Esophagus (tissue), 2 donors: ENCODE results near the gene RAB3IL1. TPM values are rescaled to one million over a fixed set of nuclear protein-coding genes. Genes with fewer than 3 reads are reported as not detected.

Experiments
- H3K27ac ChIP-seq, 2 donors: one replicate each; pipeline ENCODE4 v1.5.1; 2013; ENCODE audit warnings: low read depth in 2 of 2, mild to moderate bottlenecking in 2 of 2, inconsistent platforms in 1 of 2, low read length in 1 of 2, moderate library complexity in 1 of 2
- H3K27me3 ChIP-seq, 2 donors: one replicate each; pipeline ENCODE4 v1.6.1; 2013; ENCODE audit warnings: low read length in 2 of 2, control low read depth in 1 of 2, mild to moderate bottlenecking in 1 of 2; ENCODE audit not compliant: insufficient read depth in 2 of 2, control insufficient read depth in 1 of 2
- H3K36me3 ChIP-seq, 2 donors: one replicate each; pipeline ENCODE4 v1.6.1; 2013; ENCODE audit warnings: low read length in 1 of 2; ENCODE audit not compliant: control insufficient read depth in 2 of 2, insufficient read depth in 2 of 2
- H3K4me1 ChIP-seq, 2 donors: one replicate each; pipeline ENCODE4 v1.6.1; 2013; ENCODE audit warnings: low read length in 1 of 2; ENCODE audit not compliant: control insufficient read depth in 2 of 2, insufficient read depth in 2 of 2
- H3K4me3 ChIP-seq, 2 donors: one replicate each; pipeline ENCODE4 v1.5.1; 2013; ENCODE audit warnings: low read length in 2 of 2, mild to moderate bottlenecking in 2 of 2, low read depth in 1 of 2, moderate library complexity in 1 of 2
- H3K9me3 ChIP-seq, 2 donors: one replicate each; pipeline ENCODE4 v1.6.1; 2013; ENCODE audit warnings: mild to moderate bottlenecking in 2 of 2, low read depth in 1 of 2, low read length in 1 of 2, moderate library complexity in 1 of 2; ENCODE audit not compliant: control insufficient read depth in 2 of 2, insufficient read depth in 1 of 2
- WGBS, 2 donors: extraction: QIAGEN DNeasy Blood & Tissue Kit; methylation state at CpG; one replicate each; pipeline ENCODE4 v1.1.7; 2013; 5-methylcytosine and 5-hydroxymethylcytosine counted together
- polyA plus RNA-seq, 2 donors: library from polyadenylated mRNA; stranded (reverse); fragments of 200-250 nt; gene quantifications; one replicate each; pipeline ENCODE4 v1.2.3, GENCODE V29; 2013
- donor health status: healthy with polysubstance abuse.
- donor health status: Bipolar disorder and iron deficiency.

Gene RAB3IL1
- polyA plus RNA-seq, 2 donors = 1.4 to 2.1 TPM

DNA sequence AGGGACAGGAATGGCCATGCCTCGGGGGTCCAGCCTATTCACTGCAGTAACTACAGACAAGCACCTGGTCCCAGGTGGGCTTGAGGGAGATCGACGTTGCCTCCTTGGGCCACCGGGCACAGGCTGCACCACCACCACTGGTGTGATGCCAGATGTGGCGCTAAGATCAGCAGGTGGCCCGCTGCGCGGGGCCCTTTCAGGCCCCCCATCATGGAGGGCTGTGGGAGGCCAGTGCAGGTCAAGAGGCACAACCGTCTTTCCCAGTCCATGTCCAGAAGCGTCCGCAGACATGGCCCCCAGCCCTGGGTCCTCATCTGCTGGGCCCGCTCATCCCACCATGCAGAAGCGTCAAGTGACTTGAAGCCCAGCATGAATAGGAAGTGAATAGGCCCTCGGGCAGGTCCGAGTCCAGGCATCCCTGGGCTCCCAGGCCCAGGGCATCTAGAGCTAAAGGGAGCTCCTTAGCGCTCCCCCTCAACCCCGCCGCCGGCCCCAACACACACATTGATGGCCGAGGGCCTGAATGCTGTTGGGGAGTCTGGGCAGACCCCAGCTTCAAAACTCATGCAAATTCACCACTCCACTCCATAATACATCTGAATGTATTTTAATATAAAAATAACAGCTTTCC lies 44.3 kb downstream of the RAB3IL1 start:
- Histone ChIP-seq H3K4me3 (no peak overlapping the region), H3K36me3 (no peaks in the 10 kb centered on the region), H3K9me3 (no peaks in the 10 kb centered on the region), H3K27me3 (no peaks in the 10 kb centered on the region), H3K4me1 (peaks cover 0 to 5% of the 10 kb centered on the region in 2 donors), H3K27ac (no peak overlapping the region)
- 91 to 92% methylated on average over 20 of the region's 20 CpGs for WGBS, 2 donors

DNA sequence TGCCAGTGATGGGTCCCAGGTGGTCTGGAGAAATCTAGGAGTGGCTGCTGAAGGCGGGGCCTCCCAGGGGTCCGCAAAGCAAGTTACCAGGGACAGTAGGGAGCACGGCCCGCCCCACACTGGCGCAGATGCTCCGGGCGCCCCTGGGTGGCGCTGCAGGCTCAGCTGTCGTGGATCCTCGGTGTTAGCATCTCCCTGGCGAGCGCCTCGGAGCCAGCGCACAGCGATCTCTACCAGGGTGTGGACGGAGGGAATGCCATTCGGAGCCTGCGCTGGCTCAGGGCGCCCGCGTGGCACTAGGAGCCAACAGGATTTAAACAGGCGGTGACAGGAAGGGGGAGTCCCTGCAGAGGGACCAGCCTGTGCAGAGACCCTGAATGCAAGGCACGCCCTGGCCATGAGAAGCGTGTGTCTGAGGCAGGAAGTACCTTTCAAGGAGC lies 46.2 kb downstream of the RAB3IL1 start:
- Histone ChIP-seq H3K4me1 (peaks cover 0 to 8% of the 10 kb centered on the region in 2 donors), H3K4me3 (no peak overlapping the region), H3K27ac (no peak overlapping the region), H3K27me3 (no peaks in the 10 kb centered on the region), H3K9me3 (no peaks in the 10 kb centered on the region), H3K36me3 (no peaks in the 10 kb centered on the region)
- WGBS, 2 donors = 2 to 3% methylated on average over 24 of the region's 24 CpGs

DNA sequence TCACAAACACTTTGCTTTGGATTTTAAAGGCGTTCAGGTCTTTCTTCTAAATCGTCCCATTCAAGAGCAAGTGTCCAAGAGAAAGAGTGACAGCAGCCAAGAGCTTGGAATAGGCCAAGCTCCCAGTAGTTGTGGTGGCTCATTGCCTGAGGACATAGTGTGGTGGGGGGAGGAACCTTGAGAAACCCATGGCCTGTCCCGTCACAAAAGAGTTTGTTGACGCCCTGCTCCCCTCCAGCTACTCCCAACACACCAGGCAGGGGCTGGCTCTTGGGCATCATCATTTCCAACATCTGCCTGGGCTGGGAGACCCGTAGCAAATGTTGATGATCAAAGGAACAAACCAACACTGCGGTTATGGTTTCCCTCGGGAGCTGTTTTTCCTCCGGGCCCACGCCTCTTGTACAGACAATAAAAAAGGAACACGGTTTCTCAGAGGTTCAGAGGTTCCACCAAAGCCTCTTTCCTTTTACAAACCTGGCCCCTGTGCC lies 46.8 kb downstream of the RAB3IL1 start:
- Histone ChIP-seq H3K4me1 (peaks cover 0 to 8% of the 10 kb centered on the region in 2 donors), H3K27me3 (no peaks in the 10 kb centered on the region), H3K27ac (no peak overlapping the region), H3K36me3 (no peaks in the 10 kb centered on the region), H3K9me3 (no peaks in the 10 kb centered on the region), H3K4me3 (no peak overlapping the region)
- 51 to 59% methylated on average over 10 of the region's 10 CpGs for WGBS, 2 donors

DNA sequence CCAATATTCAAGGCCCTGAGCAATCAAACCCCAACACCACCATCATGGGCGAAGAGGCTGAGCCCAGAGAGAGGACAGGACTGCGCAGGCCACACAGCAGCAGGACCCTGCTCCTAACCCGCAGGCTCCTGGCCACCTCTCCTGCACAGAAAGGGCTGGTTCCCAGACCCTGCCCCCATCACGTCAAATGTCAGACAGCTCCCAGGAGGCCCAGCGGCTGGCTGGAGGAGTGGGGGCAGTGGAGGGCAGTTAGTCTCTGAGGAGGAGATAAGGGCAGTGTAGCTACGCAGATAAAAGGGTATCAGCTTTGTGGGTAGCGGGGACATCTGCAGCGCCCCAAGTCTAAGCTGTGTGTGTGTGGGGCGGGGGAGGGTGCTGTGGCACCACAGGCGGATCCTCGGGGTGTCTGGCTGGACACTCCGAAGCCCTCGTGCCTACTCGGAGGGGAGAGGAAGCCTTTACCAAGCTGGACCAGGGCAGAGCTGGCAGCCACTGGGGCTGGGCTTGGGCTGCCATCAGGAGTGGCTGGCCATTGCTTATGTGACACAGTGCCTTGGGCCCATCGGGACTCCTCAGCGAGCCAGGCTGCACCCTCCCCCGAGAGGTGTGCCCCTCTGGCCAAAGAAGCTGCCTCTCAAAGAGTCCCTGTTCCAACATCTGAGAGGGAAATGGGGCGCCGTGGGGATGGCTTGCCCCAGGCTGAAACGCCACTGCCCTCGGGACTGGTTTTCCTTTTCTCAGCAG lies 47.5 kb downstream of the RAB3IL1 start:
- 73 to 79% methylated on average over 21 of the region's 21 CpGs for WGBS, 2 donors
- no peaks in the 10 kb centered on the region for H3K9me3 ChIP-seq
- H3K27ac ChIP-seq = no peak overlapping the region
- no peak overlapping the region for H3K4me3 ChIP-seq
- peaks cover 0 to 3% of the 10 kb centered on the region in 2 donors for H3K36me3 ChIP-seq
- peaks cover 0 to 8% of the 10 kb centered on the region in 2 donors for H3K4me1 ChIP-seq
- no peaks in the 10 kb centered on the region for H3K27me3 ChIP-seq

DNA sequence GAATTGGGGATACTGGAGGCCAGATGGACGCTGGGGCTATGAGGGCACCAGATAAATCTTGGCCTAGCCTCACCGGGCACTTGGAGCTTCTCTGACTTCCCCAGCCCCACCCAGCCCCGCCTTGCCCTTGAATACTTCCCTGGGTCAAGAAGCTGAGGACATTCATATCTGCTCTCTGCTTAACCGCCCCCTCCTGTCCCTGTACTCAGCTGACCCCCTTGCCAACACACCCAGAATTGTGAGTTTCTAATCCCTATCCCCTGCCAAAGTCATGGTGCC lies 48.0 kb downstream of the RAB3IL1 start:
- no peak overlapping the region for H3K27ac ChIP-seq

DNA sequence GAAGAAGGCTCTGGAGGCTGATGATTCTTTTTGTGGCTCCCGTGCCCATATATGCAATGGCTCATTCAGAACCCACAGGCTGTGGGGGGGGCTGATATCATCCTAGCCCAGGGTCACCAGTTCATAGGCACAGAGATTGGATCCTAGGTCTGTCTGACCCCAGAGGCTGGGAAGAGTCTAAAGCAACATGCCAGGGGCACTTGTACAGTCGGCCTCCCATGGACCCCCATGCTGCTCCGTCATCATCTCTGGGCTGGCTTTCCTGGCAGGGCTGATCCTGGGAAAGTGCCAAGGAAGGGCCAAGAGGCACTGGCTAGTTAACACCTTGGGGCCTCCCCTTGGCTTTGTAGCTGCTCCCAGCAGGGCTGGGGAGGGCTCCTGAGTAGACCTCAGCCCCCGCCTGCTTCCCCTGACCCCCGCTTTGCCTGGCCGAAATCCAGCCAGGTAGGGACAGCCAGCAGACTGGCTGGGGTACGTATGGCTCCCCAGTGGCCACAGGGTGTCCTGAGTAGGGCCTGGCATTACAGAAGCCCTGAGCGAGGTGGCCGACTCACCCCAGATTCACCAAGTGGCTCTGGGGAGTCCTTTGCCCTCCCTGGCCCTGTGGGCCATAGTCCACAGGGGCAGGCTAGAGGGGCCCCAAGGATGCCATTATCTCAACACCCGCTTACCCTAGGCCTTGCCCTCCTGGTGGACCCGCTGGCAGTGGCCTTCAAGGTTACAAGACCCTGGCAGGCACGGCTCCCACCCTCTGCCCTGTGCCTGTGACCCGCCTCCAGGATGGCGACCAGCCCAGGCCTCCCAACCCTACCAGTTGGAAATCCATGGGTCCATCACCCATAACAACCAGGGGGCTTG lies 48.6 kb downstream of the RAB3IL1 start:
- H3K27ac ChIP-seq = no peak overlapping the region

More for the DNA sequence above, 48.0 kb downstream of the RAB3IL1 start:
- H3K4me1 ChIP-seq = peaks cover 0 to 6% of the 10 kb centered on the region in 2 donors
- no peaks in the 10 kb centered on the region for H3K27me3 ChIP-seq
- peaks cover 0 to 3% of the 10 kb centered on the region in 2 donors for H3K36me3 ChIP-seq
- no peaks in the 10 kb centered on the region for H3K9me3 ChIP-seq
- WGBS, 2 donors = 81 to 88% methylated on average over 4 of the region's 4 CpGs
- no peak overlapping the region for H3K4me3 ChIP-seq

DNA sequence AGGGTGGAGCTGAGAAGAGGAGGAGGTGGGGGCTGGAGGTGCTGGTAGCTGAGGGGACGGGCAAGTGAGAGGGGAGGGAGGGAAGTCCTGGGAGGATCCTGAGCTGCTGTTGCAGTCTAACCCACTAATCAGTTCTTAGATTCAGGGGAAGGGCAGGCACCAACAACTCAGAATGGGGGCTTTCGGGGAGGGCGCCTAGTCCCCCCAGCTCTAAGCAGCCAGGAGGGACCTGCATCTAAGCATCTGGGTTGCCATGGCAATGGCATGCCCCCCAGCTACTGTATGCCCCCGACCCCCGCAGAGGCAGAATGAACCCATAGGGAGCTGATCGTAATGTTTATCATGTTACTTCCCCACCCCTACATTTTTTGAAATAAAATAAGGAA lies 50.4 kb downstream of the RAB3IL1 start:
- H3K27ac ChIP-seq = no peak overlapping the region
- no peak overlapping the region for H3K4me3 ChIP-seq
- no peaks in the 10 kb centered on the region for H3K27me3 ChIP-seq
- 82 to 83% methylated on average over 6 of the region's 6 CpGs for WGBS, 2 donors
- H3K4me1 ChIP-seq = peaks cover 0 to 6% of the 10 kb centered on the region in 2 donors
- H3K9me3 ChIP-seq = no peaks in the 10 kb centered on the region
- H3K36me3 ChIP-seq = peaks cover 0 to 3% of the 10 kb centered on the region in 2 donors

More for the DNA sequence above, 48.6 kb downstream of the RAB3IL1 start:
- 85 to 87% methylated on average over 14 of the region's 14 CpGs for WGBS, 2 donors
- Histone ChIP-seq H3K4me3 (no peak overlapping the region), H3K9me3 (no peaks in the 10 kb centered on the region), H3K36me3 (peaks cover 0 to 3% of the 10 kb centered on the region in 2 donors), H3K4me1 (peaks cover 0 to 6% of the 10 kb centered on the region in 2 donors), H3K27me3 (no peaks in the 10 kb centered on the region)

DNA sequence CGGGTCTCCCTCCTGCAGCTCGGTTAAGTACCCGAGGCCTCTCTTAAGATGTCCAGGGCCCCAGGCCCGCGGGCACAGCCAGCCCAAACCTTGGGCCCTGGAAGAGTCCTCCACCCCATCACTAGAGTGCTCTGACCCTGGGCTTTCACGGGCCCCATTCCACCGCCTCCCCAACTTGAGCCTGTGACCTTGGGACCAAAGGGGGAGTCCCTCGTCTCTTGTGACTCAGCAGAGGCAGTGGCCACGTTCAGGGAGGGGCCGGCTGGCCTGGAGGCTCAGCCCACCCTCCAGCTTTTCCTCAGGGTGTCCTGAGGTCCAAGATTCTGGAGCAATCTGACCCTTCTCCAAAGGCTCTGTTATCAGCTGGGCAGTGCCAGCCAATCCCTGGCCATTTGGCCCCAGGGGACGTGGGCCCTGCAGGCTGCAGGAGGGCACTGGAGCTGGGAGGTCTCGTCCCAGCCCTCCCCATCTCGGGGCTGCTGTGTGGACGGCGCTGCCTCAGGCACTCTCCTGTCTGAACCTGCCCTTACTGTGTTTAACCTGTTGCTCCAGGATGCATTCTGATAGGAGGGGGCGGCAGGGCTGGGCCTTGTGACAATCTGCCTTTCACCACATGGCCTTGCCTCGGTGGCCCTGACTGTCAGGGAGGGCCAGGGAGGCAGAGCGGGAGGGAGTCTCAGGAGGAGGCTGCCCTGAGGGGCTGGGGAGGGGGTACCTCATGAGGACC lies 51.0 kb downstream of the RAB3IL1 start:
- H3K36me3 ChIP-seq = peaks cover 0 to 3% of the 10 kb centered on the region in 2 donors
- H3K4me1 ChIP-seq = peaks cover 0 to 5% of the 10 kb centered on the region in 2 donors
- WGBS, 2 donors = 65 to 72% methylated on average over 18 of the region's 18 CpGs
- H3K4me3 ChIP-seq = no peak overlapping the region
- no peak overlapping the region for H3K27ac ChIP-seq
- H3K27me3 ChIP-seq = no peaks in the 10 kb centered on the region
- H3K9me3 ChIP-seq = no peaks in the 10 kb centered on the region
